Nephron (organoid): ENCODE data around the gene DNAH7.
A peak's percentile ranks its signal among the peaks of the same experiment; 100 is the strongest.

Experiments
- H3K27ac Mint-ChIP-seq, 3 experiments: 2 replicates each; pipeline ENCODE4 v1.8.0; 2020; ENCODE audit warnings: mixed read lengths in 3 of 3, mild to moderate bottlenecking in 2 of 3, moderate library complexity in 1 of 3
- H3K27me3 Mint-ChIP-seq: 2 replicates; pipeline ENCODE4 v1.8.0; 2021; ENCODE audit warnings: low read depth, mild to moderate bottlenecking, moderate library complexity, mixed read lengths
- H3K36me3 Mint-ChIP-seq: 2 replicates; pipeline ENCODE4 v1.8.0; 2020; ENCODE audit warnings: low read depth, mixed read lengths
- H3K4me1 Mint-ChIP-seq: 2 replicates; pipeline ENCODE4 v1.8.0; 2020; ENCODE audit warnings: mixed read lengths
- H3K4me3 Mint-ChIP-seq, 3 experiments: 2 replicates each; pipeline ENCODE4 v1.8.0; 2020; ENCODE audit warnings: mild to moderate bottlenecking in 3 of 3, mixed read lengths in 3 of 3, moderate library complexity in 2 of 3
- H3K9me3 Mint-ChIP-seq: 2 replicates; pipeline ENCODE4 v1.8.0; 2020; ENCODE audit warnings: mixed read lengths
- TF ChIP-seq, protein P1 (sequence below), 3 experiments: fragments of 200-600 bp; sonication (generic); IDR thresholded peaks; one replicate each; pipeline ENCODE4 v1.5.0; 2021; ENCODE audit warnings: antibody characterized with exemption in 3 of 3; ENCODE audit not compliant: unreplicated experiment in 3 of 3

Gene DNAH7

GRCh38 chr2:195912079-195912478, 156.6 kb downstream of the DNAH7 start:
- H3K4me3 Mint-ChIP-seq, result no peak overlapping the region
- no peaks in the 10 kb centered on the region for H3K27me3 Mint-ChIP-seq
- H3K9me3 Mint-ChIP-seq, result peaks cover 3% of the 10 kb centered on the region
- peaks cover 4% of the 10 kb centered on the region for H3K36me3 Mint-ChIP-seq
- no peak overlapping the region for H3K27ac Mint-ChIP-seq
- TF ChIP-seq, protein P1, sequence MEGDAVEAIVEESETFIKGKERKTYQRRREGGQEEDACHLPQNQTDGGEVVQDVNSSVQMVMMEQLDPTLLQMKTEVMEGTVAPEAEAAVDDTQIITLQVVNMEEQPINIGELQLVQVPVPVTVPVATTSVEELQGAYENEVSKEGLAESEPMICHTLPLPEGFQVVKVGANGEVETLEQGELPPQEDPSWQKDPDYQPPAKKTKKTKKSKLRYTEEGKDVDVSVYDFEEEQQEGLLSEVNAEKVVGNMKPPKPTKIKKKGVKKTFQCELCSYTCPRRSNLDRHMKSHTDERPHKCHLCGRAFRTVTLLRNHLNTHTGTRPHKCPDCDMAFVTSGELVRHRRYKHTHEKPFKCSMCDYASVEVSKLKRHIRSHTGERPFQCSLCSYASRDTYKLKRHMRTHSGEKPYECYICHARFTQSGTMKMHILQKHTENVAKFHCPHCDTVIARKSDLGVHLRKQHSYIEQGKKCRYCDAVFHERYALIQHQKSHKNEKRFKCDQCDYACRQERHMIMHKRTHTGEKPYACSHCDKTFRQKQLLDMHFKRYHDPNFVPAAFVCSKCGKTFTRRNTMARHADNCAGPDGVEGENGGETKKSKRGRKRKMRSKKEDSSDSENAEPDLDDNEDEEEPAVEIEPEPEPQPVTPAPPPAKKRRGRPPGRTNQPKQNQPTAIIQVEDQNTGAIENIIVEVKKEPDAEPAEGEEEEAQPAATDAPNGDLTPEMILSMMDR (IDR thresholded peaks at IDR 0.05; ENCODE audit: unreplicated experiment in 3 of 3), result no peak
- H3K4me1 Mint-ChIP-seq, result no peaks in the 10 kb centered on the region

- no peak overlapping the region for H3K4me3 Mint-ChIP-seq
- TF ChIP-seq, protein P1 (IDR thresholded peaks at IDR 0.05; ENCODE audit: unreplicated experiment in 3 of 3), result no peak
- peaks cover 3% of the 10 kb centered on the region for H3K9me3 Mint-ChIP-seq
- H3K27ac Mint-ChIP-seq, result peak overlapping the region in 1 of 3 experiments; percentile 37
- H3K36me3 Mint-ChIP-seq, result peaks cover 4% of the 10 kb centered on the region
- H3K4me1 Mint-ChIP-seq, result no peaks in the 10 kb centered on the region
- no peaks in the 10 kb centered on the region for H3K27me3 Mint-ChIP-seq
Observed at GRCh38 chr2:195910570-195910969, 158.1 kb downstream of the DNAH7 start.

DNA sequence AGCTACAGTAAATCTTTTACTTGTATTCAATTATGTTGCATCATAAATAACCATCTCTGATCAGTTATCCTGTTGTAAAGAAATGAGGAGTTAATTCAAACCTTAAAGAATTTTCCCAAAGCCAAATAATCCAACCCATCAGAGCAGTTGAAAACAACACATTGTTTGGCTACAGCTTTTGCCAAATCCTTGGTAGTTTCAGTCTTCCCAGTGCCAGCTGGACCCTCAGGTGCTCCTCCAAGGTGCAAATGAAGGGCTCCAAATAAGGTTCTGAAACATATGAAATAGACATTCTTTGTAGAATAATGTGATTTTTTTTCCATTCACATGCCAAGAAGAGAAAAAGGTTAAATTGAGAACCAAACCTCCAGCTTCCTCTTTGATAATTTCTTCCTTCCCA, 158.7 kb downstream of the DNAH7 start:
- no peak overlapping the region for H3K27ac Mint-ChIP-seq
- no peaks in the 10 kb centered on the region for H3K4me1 Mint-ChIP-seq
- H3K27me3 Mint-ChIP-seq, result no peaks in the 10 kb centered on the region
- peaks cover 4% of the 10 kb centered on the region for H3K36me3 Mint-ChIP-seq
- H3K9me3 Mint-ChIP-seq, result peaks cover 3% of the 10 kb centered on the region
- TF ChIP-seq, protein P1 (IDR thresholded peaks at IDR 0.05; ENCODE audit: unreplicated experiment in 3 of 3), result no peak
- H3K4me3 Mint-ChIP-seq, result no peak overlapping the region

DNA sequence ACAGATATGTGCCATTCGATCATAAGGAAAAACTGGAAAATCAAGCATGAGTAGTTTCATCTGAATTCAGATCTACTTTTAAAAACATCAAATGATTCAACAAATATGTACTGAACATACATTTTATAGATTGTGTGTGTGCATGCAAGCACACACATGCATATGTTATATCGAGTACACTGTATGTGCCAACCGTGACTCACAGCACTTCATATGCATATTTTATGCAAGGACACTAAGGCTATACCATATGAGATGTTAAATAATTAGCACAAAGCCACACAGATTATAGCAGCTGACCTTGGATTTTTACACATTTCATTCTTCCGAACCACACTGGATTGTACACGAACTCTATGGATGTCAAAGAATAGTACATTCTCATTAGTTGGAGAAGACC, 161.2 kb downstream of the DNAH7 start:
- H3K9me3 Mint-ChIP-seq, result no peaks in the 10 kb centered on the region
- no peaks in the 10 kb centered on the region for H3K4me1 Mint-ChIP-seq
- H3K27me3 Mint-ChIP-seq, result no peaks in the 10 kb centered on the region
- no peak overlapping the region for H3K4me3 Mint-ChIP-seq
- peaks cover 4% of the 10 kb centered on the region for H3K36me3 Mint-ChIP-seq
- TF ChIP-seq, protein P1 (IDR thresholded peaks at IDR 0.05; ENCODE audit: unreplicated experiment in 3 of 3), result no peak
- H3K27ac Mint-ChIP-seq, result no peak overlapping the region

- no peaks in the 10 kb centered on the region for H3K27me3 Mint-ChIP-seq
- H3K27ac Mint-ChIP-seq, result peak overlapping the region in 1 of 3 experiments; percentile 5
- TF ChIP-seq, protein P1 (IDR thresholded peaks at IDR 0.05; ENCODE audit: unreplicated experiment in 3 of 3), result no peak
- H3K36me3 Mint-ChIP-seq, result peaks cover 4% of the 10 kb centered on the region
- H3K9me3 Mint-ChIP-seq, result no peaks in the 10 kb centered on the region
- no peak overlapping the region for H3K4me3 Mint-ChIP-seq
- peaks cover 2% of the 10 kb centered on the region for H3K4me1 Mint-ChIP-seq
Observed at GRCh38 chr2:195903956-195904355, 164.7 kb downstream of the DNAH7 start.

- TF ChIP-seq, protein P1 (IDR thresholded peaks at IDR 0.05; ENCODE audit: unreplicated experiment in 3 of 3), result no peak
- no peaks in the 10 kb centered on the region for H3K36me3 Mint-ChIP-seq
- H3K4me3 Mint-ChIP-seq, result no peak overlapping the region
- peaks cover 13% of the 10 kb centered on the region for H3K4me1 Mint-ChIP-seq
- no peaks in the 10 kb centered on the region for H3K9me3 Mint-ChIP-seq
- no peaks in the 10 kb centered on the region for H3K27me3 Mint-ChIP-seq
- no peak overlapping the region for H3K27ac Mint-ChIP-seq
Observed at GRCh38 chr2:195902857-195903256, 165.8 kb downstream of the DNAH7 start.
